Effector memory CD8-positive, alpha-beta T cell (primary cell): ENCODE results near the gene NMNAT3.
"Not testable (repeated sequence)": the region's sequence is repeated elsewhere in the genome, so short reads cannot be mapped to it uniquely, and the experiment has no call there.

Experiments used
- ATAC-seq: fragments of 150-1000 bp; cut with Tn5 transposase; replicated peaks from 2 replicates; pipeline ENCODE4 v1.10.0; 2021; ENCODE audit warnings: mild to moderate bottlenecking, moderate library complexity
- DNase-seq, 3 experiments: peaks; one replicate each; pipeline ENCODE4 v3.0.0; 2021
- H3K27ac Mint-ChIP-seq, 2 donors: one replicate each; pipeline ENCODE4 v1.8.0; 2022; ENCODE audit warnings: mild to moderate bottlenecking in 2 of 2, mixed read lengths in 2 of 2, moderate library complexity in 2 of 2
- H3K27me3 Mint-ChIP-seq, 2 donors: one replicate each; pipeline ENCODE4 v1.8.0; 2022; ENCODE audit warnings: mixed read lengths in 2 of 2
- H3K36me3 Mint-ChIP-seq: one replicate; pipeline ENCODE4 v1.8.0; 2022; ENCODE audit warnings: mild to moderate bottlenecking, moderate library complexity, mixed read lengths; ENCODE audit not compliant: insufficient read depth
- H3K4me1 Mint-ChIP-seq, 2 donors: one replicate each; pipeline ENCODE4 v1.8.0; 2022; ENCODE audit warnings: low read depth in 2 of 2, mixed read lengths in 2 of 2
- H3K4me3 Mint-ChIP-seq, 2 donors: one replicate each; pipeline ENCODE4 v1.8.0; 2022; ENCODE audit warnings: mild to moderate bottlenecking in 2 of 2, mixed read lengths in 2 of 2, moderate library complexity in 2 of 2
- H3K9me3 Mint-ChIP-seq, 2 donors: one replicate each; pipeline ENCODE4 v1.8.0; 2022; ENCODE audit warnings: mixed read lengths in 2 of 2

Gene NMNAT3

GRCh38 chr3:139608924-139609323, 68.8 kb downstream of the NMNAT3 start:
- Mint-ChIP-seq H3K9me3 (peaks cover 0 to under 1% of the 10 kb centered on the region in 2 donors), H3K4me3 (no peak overlapping the region), H3K4me1 (no peaks in the 10 kb centered on the region), H3K27ac (no peak overlapping the region), H3K36me3 (no peaks in the 10 kb centered on the region), H3K27me3 (peaks cover 0 to 6% of the 10 kb centered on the region in 2 donors)
- ATAC-seq, result no peak
- no peak for DNase-seq

GRCh38 chr3:139608108-139608380, 69.7 kb downstream of the NMNAT3 start:
- Mint-ChIP-seq H3K27me3 (peaks cover 0 to 6% of the 10 kb centered on the region in 2 donors), H3K4me3 (no peak overlapping the region), H3K9me3 (peaks cover 0 to 7% of the 10 kb centered on the region in 2 donors), H3K4me1 (no peaks in the 10 kb centered on the region), H3K27ac (no peak overlapping the region), H3K36me3 (no peaks in the 10 kb centered on the region)
- DNase-seq (no peak), ATAC-seq (no peak)

- DNase-seq (no peak), ATAC-seq (no peak)
- Mint-ChIP-seq H3K9me3 (peaks cover 0 to 7% of the 10 kb centered on the region in 2 donors), H3K4me3 (no peak overlapping the region), H3K27ac (no peak overlapping the region), H3K36me3 (no peaks in the 10 kb centered on the region), H3K27me3 (peaks cover 0 to 6% of the 10 kb centered on the region in 2 donors), H3K4me1 (no peaks in the 10 kb centered on the region)
These were observed 70.3 kb downstream of the NMNAT3 start for GRCh38 chr3:139607257-139608107.

DNA sequence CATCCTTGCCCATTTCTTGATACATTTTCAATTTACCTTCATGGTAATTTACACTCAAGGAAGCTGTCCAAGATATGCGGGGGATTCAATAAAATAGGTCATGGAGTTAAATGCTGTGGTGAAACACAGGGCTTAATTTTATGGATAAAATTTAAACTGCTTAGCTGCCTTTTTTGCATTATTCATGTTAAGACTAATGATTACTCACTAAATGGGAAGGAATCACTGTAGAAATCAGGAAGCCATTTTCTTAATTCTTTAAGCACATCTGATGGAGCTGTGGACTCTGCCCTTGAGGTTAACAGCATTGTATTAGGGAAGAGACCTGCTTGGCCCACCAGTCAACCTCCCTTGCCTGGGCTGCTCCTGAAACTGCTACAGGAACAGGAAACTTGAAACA, 75.8 kb downstream of the NMNAT3 start:
- H3K27ac Mint-ChIP-seq, result no peak overlapping the region

DNA sequence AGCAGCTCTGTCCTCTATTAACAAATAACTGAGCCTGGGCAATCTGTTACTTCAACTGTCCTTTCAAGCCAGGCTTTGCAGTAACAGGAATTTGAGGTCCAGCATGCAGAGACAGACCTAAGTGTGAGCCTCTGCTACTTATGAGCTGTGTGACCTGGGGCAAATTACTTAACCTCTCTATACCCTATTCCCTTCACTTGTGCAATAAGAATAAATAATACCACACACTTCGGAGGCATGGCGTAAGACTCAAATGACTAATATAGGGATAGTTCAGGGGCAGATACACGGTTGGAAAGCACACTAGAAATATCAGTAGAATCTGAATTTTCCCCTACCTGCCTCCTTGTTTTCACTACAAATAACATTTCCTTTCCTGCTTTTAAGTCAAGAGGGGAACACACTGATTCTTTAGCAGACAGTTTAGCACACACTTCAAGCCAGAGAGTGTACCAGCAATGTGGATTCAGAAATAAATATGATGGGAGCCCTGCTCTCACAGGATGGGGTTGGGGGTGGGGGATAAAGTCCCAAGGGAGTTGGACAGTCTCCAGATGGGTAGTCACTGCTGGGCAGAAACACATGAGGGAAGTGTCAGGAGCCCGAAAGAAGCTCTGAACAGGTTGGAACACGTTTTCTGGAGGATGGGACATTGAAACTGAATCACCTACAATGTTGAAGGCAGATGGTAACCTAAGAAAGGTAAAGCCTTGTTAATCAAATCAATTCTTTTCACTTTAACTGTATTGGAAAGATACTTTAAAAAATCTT, 76.4 kb downstream of the NMNAT3 start:
- Mint-ChIP-seq H3K4me1 (no peaks in the 10 kb centered on the region), H3K9me3 (peaks cover 0 to 7% of the 10 kb centered on the region in 2 donors), H3K27ac (no peak overlapping the region), H3K27me3 (no peaks in the 10 kb centered on the region), H3K4me3 (no peak overlapping the region), H3K36me3 (no peaks in the 10 kb centered on the region)
- ATAC-seq (no peak), DNase-seq (no peak)

More for the DNA sequence above, 75.8 kb downstream of the NMNAT3 start:
- Mint-ChIP-seq H3K4me1 (no peaks in the 10 kb centered on the region), H3K27me3 (no peaks in the 10 kb centered on the region), H3K36me3 (no peaks in the 10 kb centered on the region), H3K9me3 (peaks cover 0 to 7% of the 10 kb centered on the region in 2 donors), H3K4me3 (no peak overlapping the region)
- no peak for DNase-seq
- ATAC-seq, result no peak

DNA sequence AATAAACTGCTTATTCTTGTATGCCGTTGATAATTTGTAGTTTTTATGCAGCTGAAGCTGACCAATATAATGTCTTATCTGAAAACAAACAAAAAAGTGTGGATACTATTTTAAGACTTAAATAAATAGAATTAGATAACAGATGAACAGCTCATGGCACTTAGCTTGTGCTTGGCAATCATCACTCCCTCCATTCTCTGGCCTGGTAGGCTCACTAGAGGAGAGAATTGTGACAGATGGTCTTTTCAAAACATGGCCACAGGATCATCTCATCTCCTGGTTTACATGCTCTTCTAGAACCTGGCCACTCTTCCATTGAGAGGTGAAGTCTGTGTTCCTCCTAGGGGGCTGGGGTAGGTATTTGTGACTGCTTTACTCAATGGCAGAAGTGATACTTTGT, 79.8 kb downstream of the NMNAT3 start:
- no peaks in the 10 kb centered on the region for H3K27me3 Mint-ChIP-seq
- H3K4me1 Mint-ChIP-seq, result no peaks in the 10 kb centered on the region
- no peak for ATAC-seq
- H3K9me3 Mint-ChIP-seq, result no peaks in the 10 kb centered on the region
- no peak overlapping the region for H3K4me3 Mint-ChIP-seq
- H3K36me3 Mint-ChIP-seq, result no peaks in the 10 kb centered on the region
- H3K27ac Mint-ChIP-seq, result no peak overlapping the region
- no peak for DNase-seq

- not testable (repeated sequence) for H3K27me3 Mint-ChIP-seq, H3K27ac Mint-ChIP-seq, H3K4me3 Mint-ChIP-seq, DNase-seq, ATAC-seq, H3K4me1 Mint-ChIP-seq, H3K36me3 Mint-ChIP-seq
- H3K9me3 Mint-ChIP-seq, result peaks cover 2 to 15% of the 10 kb centered on the region in 2 donors
These were observed 86.6 kb downstream of the NMNAT3 start for GRCh38 chr3:139591186-139591585.

- ATAC-seq (no peak), DNase-seq (no peak)
- no peak overlapping the region for H3K27ac Mint-ChIP-seq
- no peaks in the 10 kb centered on the region for H3K27me3 Mint-ChIP-seq
- H3K9me3 Mint-ChIP-seq, result peaks cover 2 to 15% of the 10 kb centered on the region in 2 donors
- H3K4me1 Mint-ChIP-seq, result no peaks in the 10 kb centered on the region
- no peaks in the 10 kb centered on the region for H3K36me3 Mint-ChIP-seq
- H3K4me3 Mint-ChIP-seq, result no peak overlapping the region
These were observed 89.3 kb downstream of the NMNAT3 start for GRCh38 chr3:139588450-139588849.

DNA sequence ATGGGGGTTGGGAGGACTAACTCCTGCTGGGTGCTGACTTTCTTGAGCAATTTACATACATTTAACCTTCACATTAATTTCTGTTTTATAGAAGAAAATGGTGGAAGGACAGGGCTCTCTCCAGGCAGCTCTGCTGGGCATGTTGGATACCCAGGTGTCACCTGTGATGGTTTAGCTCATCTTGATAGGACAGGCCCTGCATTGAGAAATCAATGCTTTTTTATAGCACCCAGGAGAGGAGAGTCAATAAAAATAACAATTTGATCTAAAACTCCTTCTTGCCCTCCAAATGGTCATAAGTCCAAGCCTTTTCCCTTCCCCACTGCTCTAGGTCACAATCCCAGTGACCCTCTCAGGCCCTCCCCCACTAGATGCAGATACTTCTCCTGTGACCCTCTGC, 90.0 kb downstream of the NMNAT3 start:
- no peaks in the 10 kb centered on the region for H3K36me3 Mint-ChIP-seq
- DNase-seq, result no peak
- no peak overlapping the region for H3K27ac Mint-ChIP-seq
- H3K27me3 Mint-ChIP-seq, result no peaks in the 10 kb centered on the region
- no peak for ATAC-seq
- no peaks in the 10 kb centered on the region for H3K4me1 Mint-ChIP-seq
- peaks cover 2 to 15% of the 10 kb centered on the region in 2 donors for H3K9me3 Mint-ChIP-seq
- H3K4me3 Mint-ChIP-seq, result no peak overlapping the region

- no peaks in the 10 kb centered on the region for H3K4me1 Mint-ChIP-seq
- H3K9me3 Mint-ChIP-seq, result peaks cover 2 to 15% of the 10 kb centered on the region in 2 donors
- DNase-seq (no peak), ATAC-seq (no peak)
- H3K27ac Mint-ChIP-seq, result no peak overlapping the region
- H3K36me3 Mint-ChIP-seq, result no peaks in the 10 kb centered on the region
- H3K27me3 Mint-ChIP-seq, result no peaks in the 10 kb centered on the region
- no peak overlapping the region for H3K4me3 Mint-ChIP-seq
These were observed 91.3 kb downstream of the NMNAT3 start for GRCh38 chr3:139586420-139587017.

DNA sequence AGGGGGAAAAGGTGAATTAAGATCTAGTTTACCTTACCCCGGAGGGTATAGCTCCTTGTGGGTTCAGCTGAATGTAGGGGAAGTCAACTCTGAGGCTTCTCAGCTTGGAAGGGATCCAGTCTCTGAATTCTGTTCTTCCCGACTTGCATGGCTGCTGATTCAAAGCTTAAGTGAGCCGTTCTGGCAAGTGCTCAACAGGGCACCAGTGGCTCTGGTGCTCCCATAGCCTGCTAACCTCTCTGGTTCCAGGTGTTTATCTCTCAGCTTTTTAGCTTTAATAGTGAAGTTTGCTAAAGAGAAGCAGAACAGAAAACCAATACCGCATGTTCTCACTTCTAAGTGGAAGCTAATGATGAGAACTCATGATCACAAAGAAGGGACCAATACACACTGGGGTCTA, 92.0 kb downstream of the NMNAT3 start:
- no peak for DNase-seq
- ATAC-seq, result no peak
- H3K27me3 Mint-ChIP-seq, result no peaks in the 10 kb centered on the region
- H3K36me3 Mint-ChIP-seq, result no peaks in the 10 kb centered on the region
- no peak overlapping the region for H3K4me3 Mint-ChIP-seq
- no peak overlapping the region for H3K27ac Mint-ChIP-seq
- H3K4me1 Mint-ChIP-seq, result no peaks in the 10 kb centered on the region
- H3K9me3 Mint-ChIP-seq, result peaks cover 2 to 15% of the 10 kb centered on the region in 2 donors

DNA sequence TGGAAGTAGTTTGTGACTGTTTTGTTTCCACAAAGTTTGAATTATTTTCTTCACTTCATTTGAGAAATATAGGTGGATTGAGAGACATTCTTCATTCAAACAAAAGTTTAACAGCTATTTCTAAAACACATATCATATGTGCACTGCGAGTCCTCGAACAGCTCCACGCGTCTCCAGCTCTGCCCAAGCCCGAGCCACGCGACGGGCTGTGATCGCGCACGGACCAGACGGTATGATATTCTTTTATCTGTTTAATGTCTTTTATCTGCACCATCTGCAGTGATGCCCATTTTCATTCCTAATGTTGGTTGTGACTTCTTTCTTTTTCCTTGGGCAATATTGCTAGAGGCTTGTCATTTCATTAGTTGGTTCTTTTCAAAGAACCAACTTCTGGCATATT, 94.1 kb downstream of the NMNAT3 start:
- not testable (repeated sequence) for H3K27ac Mint-ChIP-seq, H3K4me3 Mint-ChIP-seq, DNase-seq, H3K9me3 Mint-ChIP-seq, ATAC-seq, H3K36me3 Mint-ChIP-seq, H3K4me1 Mint-ChIP-seq
- H3K27me3 Mint-ChIP-seq, result peaks cover 0 to 11% of the 10 kb centered on the region in 2 donors

DNA sequence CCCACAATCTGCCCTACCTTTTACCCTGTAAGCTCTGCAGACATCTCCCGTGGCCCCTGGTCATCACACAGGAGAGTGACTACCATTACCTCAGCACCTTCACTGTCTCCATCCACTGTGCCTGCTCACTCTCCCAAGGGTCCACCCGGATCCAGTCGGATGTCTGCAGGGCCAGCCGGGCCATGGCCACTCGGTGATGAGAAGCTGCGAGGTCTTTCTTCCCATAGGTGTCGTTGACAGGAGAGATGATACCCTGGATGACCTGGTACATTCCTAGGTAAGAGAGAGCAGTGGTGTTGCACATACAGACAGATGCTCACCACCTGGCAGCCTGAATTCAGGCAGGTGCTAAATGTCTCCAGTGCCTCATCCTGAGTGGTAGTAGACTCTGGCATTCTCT, 99.0 kb downstream of the NMNAT3 start:
- ATAC-seq, result no peak
- H3K27ac Mint-ChIP-seq, result no peak overlapping the region
- no peaks in the 10 kb centered on the region for H3K9me3 Mint-ChIP-seq
- peaks cover 0 to 12% of the 10 kb centered on the region in 2 donors for H3K27me3 Mint-ChIP-seq
- no peak for DNase-seq
- no peaks in the 10 kb centered on the region for H3K4me1 Mint-ChIP-seq
- peaks cover under 1% of the 10 kb centered on the region for H3K36me3 Mint-ChIP-seq
- no peak overlapping the region for H3K4me3 Mint-ChIP-seq

- Mint-ChIP-seq H3K27ac (no peak overlapping the region), H3K4me3 (no peak overlapping the region), H3K9me3 (no peaks in the 10 kb centered on the region), H3K4me1 (no peaks in the 10 kb centered on the region), H3K27me3 (peaks cover 0 to 12% of the 10 kb centered on the region in 2 donors), H3K36me3 (peaks cover 3% of the 10 kb centered on the region)
- no peak for DNase-seq
- ATAC-seq, result no peak
These were observed 99.9 kb downstream of the NMNAT3 start for GRCh38 chr3:139577909-139578308.
